Skeletal muscle satellite cell (primary cell): ENCODE results near the gene ITGB5.
"Not testable (repeated sequence)": the region's sequence is repeated elsewhere in the genome, so short reads cannot be mapped to it uniquely, and the experiment has no call there.

Source experiments
- H3K27me3 ChIP-seq: 2 replicates; pipeline ENCODE4 v1.7.0; 2013; ENCODE audit warnings: low read length; ENCODE audit not compliant: control insufficient read depth, insufficient read depth
- H3K36me3 ChIP-seq: 2 replicates; pipeline ENCODE4 v1.7.0; 2013; ENCODE audit warnings: mild to moderate bottlenecking, control low read depth, low read length; ENCODE audit not compliant: insufficient read depth
- H3K4me1 ChIP-seq: 2 replicates; pipeline ENCODE4 v1.7.0; 2013; ENCODE audit warnings: low read length; ENCODE audit not compliant: control insufficient read depth, insufficient read depth
- H3K4me2 ChIP-seq: 2 replicates; pipeline ENCODE4 v1.7.0; 2013; ENCODE audit warnings: mild to moderate bottlenecking, low read length
- H3K4me3 ChIP-seq: 2 replicates; pipeline ENCODE4 v1.7.0; 2013; ENCODE audit warnings: low read length
- H3K9ac ChIP-seq: 2 replicates; pipeline ENCODE4 v1.7.0; 2013; ENCODE audit warnings: mild to moderate bottlenecking, low read depth, low read length, moderate library complexity
- H3K9me3 ChIP-seq: replicated peaks from 2 replicates; pipeline ENCODE4 v1.7.0; 2013; ENCODE audit warnings: mild to moderate bottlenecking, control low read depth, low read length

Gene ITGB5

DNA sequence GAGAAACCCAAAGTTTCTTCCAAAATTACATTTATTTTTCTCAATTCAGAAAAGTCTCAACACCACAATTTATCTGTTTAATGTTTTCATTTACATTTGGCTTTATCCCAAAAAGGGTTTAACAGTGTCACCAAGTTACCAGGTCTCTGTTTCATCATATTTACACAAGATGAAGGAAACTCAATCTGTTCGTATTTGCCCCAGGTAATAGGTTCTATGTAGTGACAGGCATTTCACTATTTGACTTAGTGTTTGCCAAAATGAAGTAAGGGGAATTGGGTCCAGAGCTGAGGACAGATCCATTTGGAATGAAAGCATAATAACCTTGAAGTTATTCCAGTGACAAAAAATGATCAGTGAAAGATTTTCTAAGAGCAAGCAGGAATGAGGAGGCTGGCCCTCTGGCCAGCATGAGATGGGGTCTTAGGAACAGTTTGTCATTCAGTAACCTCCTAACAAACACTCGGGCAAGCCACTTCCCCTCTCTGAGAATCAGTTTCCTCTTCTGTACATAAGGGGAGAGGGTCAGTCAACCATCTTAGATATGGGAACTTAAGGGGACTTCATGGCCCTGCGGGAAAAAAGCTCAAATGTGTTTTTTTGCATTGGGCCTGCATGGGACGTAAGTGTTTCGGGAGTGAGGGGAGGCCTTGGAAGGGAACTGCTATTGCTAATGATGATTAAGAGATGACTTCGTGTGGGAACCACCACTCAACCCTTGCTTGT, 125.1 kb downstream of the ITGB5 start:
- no peaks in the 10 kb centered on the region for H3K27me3 ChIP-seq
- H3K4me2 ChIP-seq, result no peak overlapping the region
- peaks cover 30% of the 10 kb centered on the region for H3K4me1 ChIP-seq
- H3K36me3 ChIP-seq, result peaks cover 42% of the 10 kb centered on the region
- H3K9ac ChIP-seq, result no peak overlapping the region
- no peaks in the 10 kb centered on the region for H3K9me3 ChIP-seq
- no peak overlapping the region for H3K4me3 ChIP-seq

DNA sequence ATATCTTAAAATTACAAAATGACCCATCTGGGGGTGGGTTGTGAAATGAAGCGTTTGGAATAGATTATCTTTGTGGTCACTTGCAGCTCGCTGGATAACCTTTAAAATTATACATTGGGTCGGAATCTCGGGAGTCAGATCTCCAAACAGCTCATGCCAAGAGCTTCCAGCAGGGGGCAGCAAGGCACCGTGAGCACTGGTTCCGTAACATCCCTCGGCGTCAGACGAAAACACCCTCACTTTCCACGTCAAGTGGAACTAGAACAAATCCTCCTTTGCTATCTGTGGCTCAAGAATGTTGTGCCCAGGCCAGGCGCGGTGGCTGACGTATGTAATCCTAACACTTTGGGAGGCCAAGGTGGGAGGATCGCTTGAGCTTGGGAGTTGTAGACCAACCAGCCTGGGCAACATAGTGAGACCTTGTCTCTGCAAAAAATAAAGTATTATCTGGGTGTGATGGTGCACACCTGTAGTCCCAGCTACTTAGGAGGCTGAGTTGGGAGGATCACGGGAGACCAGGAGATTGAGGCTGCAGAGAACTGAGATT, 125.8 kb downstream of the ITGB5 start:
- H3K36me3 ChIP-seq, result peaks cover 35% of the 10 kb centered on the region

DNA sequence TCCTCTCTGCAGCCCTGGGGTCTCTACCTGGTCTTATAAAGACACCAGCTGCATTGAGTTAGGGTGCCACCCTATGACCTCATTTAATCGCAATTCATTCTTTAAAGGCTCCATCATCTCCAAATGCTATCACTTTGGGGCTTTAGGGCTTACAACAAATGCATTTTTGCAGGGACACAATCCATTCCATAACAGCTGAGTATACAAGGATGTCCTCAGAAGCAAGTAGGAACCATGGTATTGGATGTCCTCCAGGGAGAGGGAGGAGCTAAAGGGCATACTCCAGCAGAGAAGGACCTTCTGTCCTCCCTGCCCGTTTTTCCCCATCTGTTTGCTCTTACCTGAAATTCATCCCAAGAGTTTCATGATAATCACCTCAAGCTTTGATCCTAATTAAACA, 126.6 kb downstream of the ITGB5 start:
- H3K9me3 ChIP-seq, result no peaks in the 10 kb centered on the region
- peak overlapping the region; percentile 59 for H3K9ac ChIP-seq
- peaks cover 27% of the 10 kb centered on the region for H3K36me3 ChIP-seq
- peak overlapping the region; percentile 30 for H3K4me2 ChIP-seq
- no peak overlapping the region for H3K4me3 ChIP-seq
- H3K27me3 ChIP-seq, result no peaks in the 10 kb centered on the region
- H3K4me1 ChIP-seq, result peaks cover 26% of the 10 kb centered on the region

More for the DNA sequence above, 125.8 kb downstream of the ITGB5 start:
- Histone ChIP-seq H3K4me2 (peak overlapping the region; percentile 50), H3K9me3 (no peaks in the 10 kb centered on the region), H3K27me3 (no peaks in the 10 kb centered on the region), H3K4me3 (no peak overlapping the region), H3K9ac (peak overlapping the region; percentile 59), H3K4me1 (peaks cover 26% of the 10 kb centered on the region)

DNA sequence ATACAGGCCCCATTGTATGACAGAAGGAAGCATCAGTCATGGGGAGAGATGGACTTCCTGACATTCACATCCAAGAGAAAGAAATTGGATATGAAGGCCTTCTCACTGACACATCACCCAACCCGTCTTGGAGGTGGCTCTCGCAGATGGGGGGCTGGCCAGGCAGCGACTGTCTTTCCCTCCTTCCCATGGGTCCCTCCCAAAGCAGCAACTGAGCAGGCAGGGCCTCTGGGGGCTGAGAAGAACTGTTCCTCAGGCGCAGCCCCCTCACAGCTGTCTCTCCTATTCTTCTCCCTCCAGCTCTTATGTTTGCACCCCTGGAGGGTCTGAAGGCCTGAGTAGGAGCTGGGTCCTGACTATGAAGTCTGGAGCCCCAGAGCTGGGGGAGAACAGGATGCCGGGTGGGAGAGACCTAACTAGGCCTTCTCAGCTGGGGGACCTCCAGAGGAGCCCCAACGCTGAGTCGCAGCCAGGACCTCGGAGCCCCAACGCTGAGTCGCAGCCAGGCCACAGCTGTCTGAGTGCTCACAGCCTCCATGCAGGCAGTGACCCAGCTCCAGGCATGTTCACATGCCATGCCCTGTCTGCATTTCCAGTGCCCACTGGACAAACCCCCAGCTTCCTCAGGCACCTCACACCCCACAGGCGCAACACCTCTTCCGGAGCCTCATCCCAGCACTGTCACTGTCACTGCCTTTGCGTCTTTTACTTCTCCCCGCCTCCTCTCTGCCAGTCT, 127.3 kb downstream of the ITGB5 start:
- peaks cover 26% of the 10 kb centered on the region for H3K4me1 ChIP-seq
- H3K9ac ChIP-seq, result peak overlapping the region; percentile 40
- H3K27me3 ChIP-seq, result no peaks in the 10 kb centered on the region
- peaks cover 20% of the 10 kb centered on the region for H3K36me3 ChIP-seq
- no peak overlapping the region for H3K4me3 ChIP-seq
- peak overlapping the region; percentile 2 for H3K4me2 ChIP-seq
- no peaks in the 10 kb centered on the region for H3K9me3 ChIP-seq

DNA sequence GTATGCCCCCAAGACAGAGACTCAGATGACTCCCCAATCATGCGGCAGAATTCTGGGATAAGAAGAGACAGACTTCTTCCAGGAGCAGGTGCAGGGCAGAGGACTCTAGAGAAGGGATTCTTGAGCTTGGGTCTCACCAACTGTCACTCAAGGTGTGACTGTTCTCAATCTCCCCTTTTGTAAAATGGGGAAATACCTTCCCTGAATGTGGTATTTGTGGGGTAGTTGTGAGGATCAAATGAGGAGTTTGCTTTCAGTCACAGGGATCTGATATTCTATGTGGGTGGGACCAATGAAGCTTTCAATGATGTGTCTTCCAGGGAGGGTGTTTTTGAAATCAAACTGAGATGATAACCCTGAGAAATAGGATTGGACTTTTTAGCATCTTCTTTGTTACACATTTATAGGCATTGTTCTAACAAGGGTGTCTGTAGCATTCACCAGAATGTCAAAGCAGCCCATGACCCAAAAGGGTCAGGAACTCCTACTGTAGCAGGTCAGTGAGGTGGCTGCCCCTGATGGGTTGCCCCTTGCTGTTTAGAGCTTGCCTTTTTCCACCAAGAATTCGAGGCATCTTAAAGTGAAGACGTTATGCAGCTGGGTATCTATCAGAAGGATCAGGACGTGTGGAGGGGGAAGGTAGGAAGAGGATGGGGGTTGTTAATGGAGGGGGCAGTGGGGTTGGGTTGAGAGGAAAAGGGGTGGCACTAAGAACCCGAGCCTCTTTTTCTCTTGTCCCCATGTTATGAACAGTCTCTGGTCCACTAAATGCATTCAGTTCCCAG, 128.1 kb downstream of the ITGB5 start:
- Histone ChIP-seq H3K27me3 (no peaks in the 10 kb centered on the region), H3K9ac (no peak overlapping the region), H3K4me2 (no peak overlapping the region), H3K4me1 (peaks cover 26% of the 10 kb centered on the region), H3K9me3 (no peaks in the 10 kb centered on the region), H3K36me3 (peaks cover 13% of the 10 kb centered on the region), H3K4me3 (no peak overlapping the region)

DNA sequence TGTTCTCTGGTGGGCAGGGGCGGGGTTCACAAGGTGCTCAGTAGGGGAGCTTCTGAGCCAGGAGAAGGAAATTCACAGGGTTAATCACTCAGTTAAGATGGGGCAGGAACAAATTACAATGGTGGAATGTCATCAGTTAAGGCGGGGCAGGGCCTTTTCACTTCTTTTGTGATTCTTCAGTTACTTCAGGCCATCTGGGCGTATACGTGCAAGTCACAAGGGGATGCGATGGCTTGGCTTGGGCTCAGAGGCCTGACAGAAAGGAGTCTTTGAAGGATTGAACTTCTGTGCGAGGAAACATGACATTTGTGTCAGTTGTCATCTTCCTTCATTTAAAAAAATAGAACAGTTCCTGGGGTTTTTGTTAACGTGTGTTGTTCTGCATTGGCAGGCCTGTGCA, 129.2 kb downstream of the ITGB5 start:
- not testable (repeated sequence) for H3K4me3 ChIP-seq, H3K9ac ChIP-seq, H3K9me3 ChIP-seq, H3K4me2 ChIP-seq, H3K27me3 ChIP-seq, H3K36me3 ChIP-seq
- peaks cover 26% of the 10 kb centered on the region for H3K4me1 ChIP-seq

DNA sequence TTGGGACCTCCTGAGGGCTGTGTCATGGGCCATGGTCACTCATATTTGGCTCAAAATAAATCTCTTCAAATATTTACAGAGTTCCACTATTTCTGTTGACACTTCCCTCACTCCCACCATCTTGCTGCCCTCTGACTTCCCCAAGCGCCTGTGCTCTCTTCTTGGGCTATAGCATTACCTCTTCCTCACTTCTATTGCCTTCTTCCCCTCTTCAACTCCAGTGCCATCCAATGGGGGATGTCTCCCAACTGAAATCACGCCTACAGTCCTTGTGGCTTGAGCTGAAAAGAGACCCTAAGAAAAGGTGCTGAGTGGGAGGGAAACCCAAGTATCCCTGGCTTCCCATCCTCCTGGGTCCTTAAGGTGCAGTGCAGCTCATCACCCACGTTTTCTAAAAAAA, 135.1 kb downstream of the ITGB5 start:
- Histone ChIP-seq H3K4me2 (no peak overlapping the region), H3K4me1 (no peaks in the 10 kb centered on the region), H3K9me3 (no peaks in the 10 kb centered on the region), H3K36me3 (peaks cover 3% of the 10 kb centered on the region), H3K27me3 (no peaks in the 10 kb centered on the region), H3K4me3 (no peak overlapping the region), H3K9ac (no peak overlapping the region)

DNA sequence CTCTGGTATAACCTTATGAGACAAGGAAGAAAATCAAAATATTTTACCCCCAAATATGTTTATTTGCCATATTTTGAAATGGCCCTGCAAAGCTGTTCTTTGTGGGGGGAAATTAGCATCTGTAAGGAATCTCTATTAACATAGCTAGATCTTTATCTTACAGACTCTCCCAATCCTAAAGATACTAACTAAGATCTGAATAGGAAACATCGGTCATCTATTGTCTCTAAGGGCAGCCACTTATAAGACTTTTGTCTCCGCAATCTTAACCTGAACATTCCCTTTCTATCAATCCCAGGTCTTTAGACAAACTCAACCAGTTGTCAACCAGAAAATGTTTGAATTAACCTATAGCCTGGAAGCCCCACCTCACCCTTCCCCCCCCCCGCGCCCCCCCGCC, 135.7 kb downstream of the ITGB5 start:
- H3K4me3 ChIP-seq, result no peak overlapping the region
- no peaks in the 10 kb centered on the region for H3K4me1 ChIP-seq
- H3K9me3 ChIP-seq, result no peaks in the 10 kb centered on the region
- no peak overlapping the region for H3K4me2 ChIP-seq
- H3K36me3 ChIP-seq, result peaks cover 7% of the 10 kb centered on the region
- H3K27me3 ChIP-seq, result no peaks in the 10 kb centered on the region
- H3K9ac ChIP-seq, result no peak overlapping the region

DNA sequence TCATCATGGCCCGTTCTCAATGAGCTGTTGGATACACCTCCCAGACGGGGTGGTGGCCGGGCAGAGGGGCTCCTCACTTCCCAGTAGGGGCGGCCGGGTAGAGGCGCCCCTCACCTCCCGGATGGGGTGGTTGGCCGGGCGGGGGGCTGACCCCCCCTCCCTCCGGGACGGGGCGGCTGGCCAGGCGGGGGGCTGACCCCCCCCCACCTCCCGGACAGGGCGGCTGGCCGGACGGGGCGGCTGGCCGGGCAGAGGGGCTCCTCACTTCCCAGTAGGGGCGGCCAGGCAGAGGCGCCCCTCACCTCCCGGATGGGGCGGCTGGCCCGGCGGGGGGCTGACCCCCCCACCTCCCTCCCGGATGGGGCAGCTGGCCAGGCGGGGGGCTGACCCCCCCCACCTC, 137.3 kb downstream of the ITGB5 start:
- not testable (repeated sequence) for H3K9me3 ChIP-seq, H3K9ac ChIP-seq, H3K4me3 ChIP-seq, H3K4me2 ChIP-seq, H3K4me1 ChIP-seq, H3K27me3 ChIP-seq
- H3K36me3 ChIP-seq, result peaks cover 15% of the 10 kb centered on the region

DNA sequence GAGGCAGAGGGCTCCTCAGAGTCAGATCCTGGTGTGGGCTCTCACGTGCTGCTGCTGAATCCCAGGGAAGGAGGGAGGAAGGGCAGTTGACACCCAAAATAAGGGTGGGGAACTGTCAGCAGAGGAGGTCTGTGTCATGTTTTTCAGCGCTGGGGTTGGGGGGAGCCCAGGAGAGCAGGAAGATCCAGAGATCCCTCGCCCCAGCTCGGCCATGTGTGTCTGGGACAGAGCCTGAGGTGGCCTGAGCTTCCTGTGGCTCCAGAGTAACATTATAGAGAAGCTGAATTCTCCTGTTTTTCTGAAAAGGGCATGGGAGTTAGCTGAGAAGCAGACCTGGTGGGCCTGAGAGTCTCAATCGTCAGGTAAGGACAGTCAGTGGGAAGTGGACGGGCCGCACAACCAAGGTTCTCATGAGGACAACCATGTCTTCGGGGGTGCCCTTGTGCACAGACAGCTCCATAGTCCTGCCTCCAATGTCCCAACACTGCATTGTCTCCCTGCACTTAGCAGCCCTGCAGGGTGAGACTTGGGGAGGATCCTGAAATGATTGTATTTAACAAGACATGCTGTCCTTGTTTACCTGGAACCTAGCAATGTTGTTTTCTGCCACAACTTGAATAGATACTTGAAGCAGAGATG, 138.5 kb downstream of the ITGB5 start:
- Histone ChIP-seq H3K27me3 (no peaks in the 10 kb centered on the region), H3K9ac (no peak overlapping the region), H3K36me3 (peaks cover 23% of the 10 kb centered on the region), H3K4me2 (no peak overlapping the region), H3K9me3 (no peaks in the 10 kb centered on the region), H3K4me1 (no peaks in the 10 kb centered on the region), H3K4me3 (no peak overlapping the region)
